COLO668 (cell line): ENCODE measurements around the gene APLP1.
"Not testable (repeated sequence)": the region's sequence is repeated elsewhere in the genome, so short reads cannot be mapped to it uniquely, and the experiment has no call there.

Source experiments
- DNase-seq: peaks from one replicate; lab custom pipeline; 2025; ENCODE audit not compliant: unreplicated experiment; lab: John Stamatoyannopoulos, UW

APLP1 gene

GRCh38 chr19:35868172-35868822 lies at the start of gene APLP1:
Gene APLP1 (plus strand): TSS chr19:35868574. CDS start chr19:35868637, 63 bp downstream.
- peak; percentile 83 for DNase-seq

DNA sequence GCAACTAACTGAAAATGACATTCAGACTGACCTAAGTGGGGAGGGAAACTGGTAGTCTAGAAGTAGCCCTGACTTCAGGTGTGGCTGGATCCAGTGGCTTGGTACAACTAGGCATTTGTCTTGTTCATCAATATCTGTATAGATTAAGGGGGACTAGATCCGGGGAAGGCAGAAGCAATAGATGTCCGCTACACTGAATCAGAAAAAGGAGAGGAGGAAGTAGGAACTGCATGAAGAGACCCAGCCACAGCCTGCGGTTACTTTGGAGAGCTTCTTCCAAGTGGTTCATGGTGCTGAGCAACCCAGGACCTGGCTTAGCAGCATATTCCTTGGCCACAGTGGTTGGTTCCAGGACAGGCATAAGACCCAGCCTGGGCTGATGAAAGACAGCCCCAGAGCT lies 45.8 kb upstream of the APLP1 start:
- DNase-seq, result no peak

DNA sequence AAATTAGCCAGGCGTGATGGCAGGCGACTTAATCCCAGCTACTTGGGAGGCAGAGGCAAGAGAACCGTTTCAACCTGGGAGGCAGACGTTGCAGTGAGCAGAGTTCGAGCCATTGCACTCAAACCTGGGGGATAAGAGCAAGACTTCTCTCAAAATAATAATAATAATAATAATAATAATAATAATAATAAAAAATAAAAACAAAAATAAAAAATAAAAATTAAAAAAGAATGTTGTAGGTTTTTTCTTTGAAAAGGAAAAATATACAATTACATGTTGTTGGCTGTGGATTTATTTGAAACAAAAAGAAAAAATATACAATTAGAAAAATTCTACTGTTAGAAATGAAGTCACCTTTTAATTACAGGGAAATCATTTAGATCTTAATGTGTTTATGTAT lies 44.2 kb upstream of the APLP1 start:
- no peak for DNase-seq

DNA sequence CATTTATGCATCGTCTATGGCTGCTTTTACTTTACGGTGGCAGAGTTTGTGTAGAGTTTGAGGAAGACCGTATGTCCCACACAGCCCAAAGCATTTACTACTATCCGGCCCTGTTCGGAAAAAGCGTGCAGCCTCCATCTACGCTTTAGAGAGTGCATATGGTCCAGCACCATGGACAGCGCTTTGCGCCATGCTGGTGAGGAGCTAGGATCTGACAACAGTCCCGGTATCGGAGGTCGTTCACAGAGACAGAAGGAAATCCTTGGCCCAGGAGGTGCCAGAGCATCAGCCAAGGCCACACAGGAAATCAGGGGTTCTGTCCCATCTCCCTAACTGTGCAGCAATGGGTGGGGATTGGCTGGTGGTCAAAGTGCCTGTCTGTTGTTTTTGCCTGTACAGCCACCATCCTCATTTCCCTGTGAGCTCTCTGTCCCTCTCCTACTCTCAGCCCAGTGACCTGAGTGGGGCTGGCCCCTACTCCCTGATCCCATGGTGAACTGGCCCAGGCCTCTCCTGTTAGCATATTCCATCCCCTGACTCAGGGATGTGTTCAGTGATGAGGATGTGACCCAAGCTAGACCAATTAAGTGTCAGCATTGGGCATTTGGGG lies 39.6 kb upstream of the APLP1 start:
- DNase-seq, result no peak

GRCh38 chr19:35830986-35831385 lies 37.4 kb upstream of the APLP1 start:
- DNase-seq, result no peak

DNA sequence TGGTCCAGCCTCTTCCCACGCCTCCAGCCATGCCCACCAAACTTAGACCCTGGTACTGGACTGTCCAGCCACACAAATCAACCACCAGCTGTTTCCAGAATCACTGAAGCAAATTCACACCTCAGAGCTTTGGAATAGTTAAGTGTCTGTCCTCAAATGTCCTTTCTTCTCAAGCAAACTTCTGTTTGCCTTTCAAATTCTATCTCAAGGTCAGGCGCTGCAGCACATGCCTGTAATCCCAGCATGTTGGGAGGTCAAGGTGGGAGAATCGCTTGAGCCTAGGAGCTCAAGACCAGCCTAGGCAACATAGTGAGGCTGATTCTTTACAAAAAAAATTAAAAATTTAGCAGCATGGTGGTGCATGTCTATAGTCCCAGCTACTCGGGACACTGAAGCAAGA lies 36.3 kb upstream of the APLP1 start:
- DNase-seq, result no peak

DNA sequence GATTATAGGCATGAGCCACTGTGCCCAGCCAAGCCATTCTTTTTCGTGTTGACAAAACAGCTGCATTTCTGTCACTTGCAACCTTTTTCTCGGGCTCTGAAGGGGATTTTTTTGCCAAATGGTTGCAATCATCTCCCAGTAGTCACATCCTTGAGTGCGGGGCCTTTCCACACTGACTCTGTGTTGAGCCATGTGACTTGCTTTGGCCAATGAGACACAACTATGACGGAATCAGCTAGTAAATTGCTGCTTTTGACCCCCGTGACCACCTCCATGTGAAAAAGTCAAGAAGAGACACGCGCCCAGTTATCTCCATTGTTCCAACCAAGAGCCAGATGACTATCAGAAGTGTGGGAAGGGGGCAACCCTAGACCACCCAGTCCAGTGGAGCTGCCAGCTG lies 34.4 kb upstream of the APLP1 start:
- DNase-seq, result no peak

DNA sequence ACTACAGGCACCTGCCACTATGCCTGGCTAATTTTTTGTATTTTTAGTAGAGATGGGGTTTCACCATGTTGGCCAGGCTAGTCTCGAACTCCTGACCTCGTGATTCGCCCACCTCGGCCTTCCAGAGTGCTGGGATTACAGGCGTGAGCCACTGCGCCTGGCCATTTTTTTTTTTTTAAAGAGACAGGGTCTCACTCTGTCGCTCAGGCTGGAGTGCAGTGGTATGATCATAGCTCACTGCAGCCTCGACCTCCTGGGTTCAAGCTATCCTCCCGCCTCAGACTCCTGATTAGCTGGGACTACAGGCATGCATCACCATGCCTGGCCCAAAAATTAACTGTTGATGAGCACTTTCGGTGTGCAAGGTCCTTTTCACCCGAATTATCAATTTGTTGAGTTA lies 32.3 kb upstream of the APLP1 start:
- not testable (repeated sequence) for DNase-seq

DNA sequence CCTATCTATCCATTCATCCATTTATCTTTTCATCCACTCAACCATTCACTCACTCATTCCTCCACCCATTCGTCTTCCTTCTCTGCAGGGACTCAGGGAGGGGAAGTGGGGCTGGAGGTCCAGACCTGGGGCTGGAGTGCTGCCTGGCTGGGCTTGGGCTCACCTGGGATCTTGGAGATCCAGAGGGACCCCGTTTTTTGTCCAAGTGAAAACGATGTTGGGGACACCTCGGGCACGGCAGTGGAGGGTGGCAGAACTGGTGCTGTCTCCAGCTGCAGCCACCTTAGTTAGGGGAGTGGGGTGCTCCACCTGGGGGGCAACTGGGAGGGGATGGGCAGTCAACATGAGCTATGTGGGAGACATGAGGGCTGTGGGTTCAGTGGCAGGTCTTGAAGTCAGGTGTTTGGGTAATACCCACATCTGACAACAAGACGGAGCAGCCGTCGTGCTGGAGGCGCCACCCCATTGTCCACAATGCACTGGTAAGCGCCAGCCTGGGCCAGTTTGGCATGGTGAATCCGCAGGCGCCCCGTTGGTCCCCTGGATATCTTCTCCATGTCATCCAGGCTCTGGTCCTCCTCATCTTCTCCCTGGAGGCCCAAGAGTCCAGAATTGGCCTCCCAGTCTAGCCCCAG lies 26.3 kb upstream of the APLP1 start:
- DNase-seq, result no peak

DNA sequence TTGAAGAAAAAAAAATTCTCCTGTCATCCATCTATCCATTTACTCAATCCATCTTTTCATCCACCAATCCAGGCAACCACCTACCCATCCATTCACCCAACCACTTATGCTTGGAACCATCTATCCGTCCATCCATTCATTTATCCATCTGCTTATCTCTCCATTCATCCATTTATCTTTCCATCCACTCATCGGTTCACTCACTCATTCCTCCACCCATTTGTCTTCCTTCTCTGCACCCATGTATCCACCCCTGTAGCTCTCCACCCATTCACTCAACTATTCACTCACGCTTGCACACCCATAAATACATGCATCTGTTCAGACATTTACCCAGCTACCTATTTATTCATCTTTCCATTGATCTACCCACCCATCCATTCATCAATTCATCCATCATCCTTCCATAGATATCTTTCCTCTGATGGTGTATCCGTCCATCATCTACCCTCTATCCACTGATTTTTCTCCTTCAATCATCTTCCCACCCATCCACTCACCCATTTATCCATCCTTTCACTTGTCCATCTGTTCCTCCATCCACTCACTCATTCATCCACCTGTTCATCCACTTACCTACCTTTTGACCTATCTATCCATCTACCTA lies 25.6 kb upstream of the APLP1 start:
- DNase-seq, result no peak

GRCh38 chr19:35843676-35844481 lies 24.5 kb upstream of the APLP1 start:
- DNase-seq, result peak; percentile 22

GRCh38 chr19:35844482-35845214 lies 23.7 kb upstream of the APLP1 start:
- DNase-seq, result no peak

GRCh38 chr19:35845215-35846037 lies 22.9 kb upstream of the APLP1 start:
- peak; percentile 63 for DNase-seq

GRCh38 chr19:35846038-35846668 lies 22.2 kb upstream of the APLP1 start:
- peak; percentile 51 for DNase-seq

- no peak for DNase-seq
Measured at GRCh38 chr19:35847911-35848310, 20.5 kb upstream of the APLP1 start.

DNA sequence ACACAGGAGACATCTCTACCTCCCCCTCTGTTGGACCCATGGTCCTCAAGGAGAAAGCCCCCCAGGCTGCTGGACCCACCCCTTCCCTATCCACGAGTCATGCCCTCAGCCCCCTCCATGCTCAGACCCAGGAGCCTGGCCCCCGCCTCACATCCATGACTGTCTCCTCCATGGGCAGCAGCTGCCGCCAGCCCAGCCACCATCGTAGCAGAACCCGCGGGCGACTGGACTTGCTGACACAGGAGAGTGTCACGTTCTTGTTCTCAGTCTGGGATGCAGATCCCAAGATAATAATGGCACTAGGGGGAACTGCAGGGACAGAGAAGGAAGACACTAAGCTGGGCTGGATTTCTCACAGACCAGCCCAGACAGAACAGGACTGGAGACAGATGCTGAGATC lies 19.9 kb upstream of the APLP1 start:
- DNase-seq, result no peak

DNA sequence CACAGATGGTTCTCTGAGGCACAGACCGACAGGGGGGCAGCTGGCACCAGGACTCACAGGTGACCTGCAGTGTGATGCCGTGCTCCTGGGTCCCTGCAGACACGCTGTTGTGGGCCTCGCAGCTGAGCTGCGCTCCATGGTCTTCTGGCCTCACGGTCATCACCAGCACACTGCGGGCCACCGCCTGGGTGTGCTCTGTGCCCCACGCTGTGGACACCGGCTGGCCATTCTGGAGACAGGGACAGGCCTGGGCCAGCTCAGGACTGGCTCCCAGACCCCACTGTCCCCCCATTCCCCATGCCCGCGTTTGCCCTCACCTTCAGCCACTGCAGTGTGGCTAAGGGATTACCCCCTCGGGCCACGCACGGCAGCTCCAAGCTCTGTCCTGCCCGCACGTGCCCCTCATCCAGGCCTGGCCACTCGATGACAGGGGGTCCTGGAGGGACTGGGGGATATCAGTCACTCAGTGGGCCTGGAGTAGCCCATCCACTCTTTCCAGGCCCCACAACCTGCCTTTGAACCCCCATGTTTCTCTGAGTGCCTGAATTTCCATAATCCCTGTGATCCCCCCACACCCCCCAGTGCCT lies 19.4 kb upstream of the APLP1 start:
- no peak for DNase-seq

- peak; percentile 59 for DNase-seq
Measured at GRCh38 chr19:35851213-35852028, 17.0 kb upstream of the APLP1 start.
